ENCODE data around the gene UFSP2. TPM values are rescaled to one million over a fixed set of nuclear protein-coding genes. Genes with fewer than 3 reads are reported as not detected.

Gene UFSP2
- total and polyA plus RNA-seq, 2 donors = 19.9 to 38.9 TPM

DNA sequence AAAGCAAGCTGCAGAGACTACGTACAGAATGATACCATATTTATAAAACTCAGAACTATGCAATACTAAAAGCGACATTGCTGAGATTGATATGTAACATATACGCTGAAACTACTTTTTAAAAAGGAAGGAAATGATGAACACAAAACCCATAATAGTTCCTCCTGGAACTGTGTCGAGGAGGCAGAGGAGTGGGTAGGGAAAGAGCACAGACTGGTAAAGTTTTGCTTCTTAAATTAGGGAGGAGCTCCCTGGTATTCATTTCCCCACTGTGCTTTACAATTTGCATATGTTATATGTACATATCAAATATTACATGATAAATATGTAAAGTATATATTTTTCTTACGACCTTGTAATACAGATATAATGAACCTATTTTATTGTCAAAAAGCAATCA is 13.9 kb downstream of the UFSP2 start:
- Histone ChIP-seq H3K4me1 (ENCODE audit: control insufficient read depth in 2 of 2, insufficient read depth in 2 of 2, low read length in 2 of 2) (no peaks in the 10 kb centered on the region), H3K27me3 (ENCODE audit: control insufficient read depth in 2 of 2, insufficient read depth in 1 of 2, low read length in 1 of 2) (no peaks in the 10 kb centered on the region), H3K36me3 (ENCODE audit: control insufficient read depth in 2 of 2, insufficient read depth in 2 of 2, low read length in 1 of 2) (peaks cover 16 to 42% of the 10 kb centered on the region in 2 donors), H3K27ac (ENCODE audit: low read depth in 1 of 2, low read length in 1 of 2) (no peak overlapping the region), H3K9me3 (ENCODE audit: control insufficient read depth in 2 of 2, insufficient read depth in 1 of 2, low read length in 1 of 2) (no peaks in the 10 kb centered on the region), H3K4me3 (ENCODE audit: low read length in 2 of 2) (no peak overlapping the region)
- DNase-seq (ENCODE audit: low read depth in 6 of 9, low spot score in 9 of 9) = no peak
- 84% methylated on average over 5 of the region's 5 CpGs for WGBS

- Histone ChIP-seq H3K36me3 (ENCODE audit: control insufficient read depth in 2 of 2, insufficient read depth in 2 of 2, low read length in 1 of 2) (peaks cover 25 to 37% of the 10 kb centered on the region in 2 donors), H3K9me3 (ENCODE audit: control insufficient read depth in 2 of 2, insufficient read depth in 1 of 2, low read length in 1 of 2) (no peaks in the 10 kb centered on the region), H3K27ac (ENCODE audit: low read depth in 1 of 2, low read length in 1 of 2) (no peak overlapping the region), H3K4me3 (ENCODE audit: low read length in 2 of 2) (no peak overlapping the region), H3K27me3 (ENCODE audit: control insufficient read depth in 2 of 2, insufficient read depth in 1 of 2, low read length in 1 of 2) (no peaks in the 10 kb centered on the region), H3K4me1 (ENCODE audit: control insufficient read depth in 2 of 2, insufficient read depth in 2 of 2, low read length in 2 of 2) (no peaks in the 10 kb centered on the region)
- no peak for DNase-seq (ENCODE audit: low read depth in 6 of 9, low spot score in 9 of 9)
- WGBS = 98% methylated on average over 2 of the region's 2 CpGs
Measured at GRCh38 chr4:185408432-185408831, 17.3 kb downstream of the UFSP2 start.

DNA sequence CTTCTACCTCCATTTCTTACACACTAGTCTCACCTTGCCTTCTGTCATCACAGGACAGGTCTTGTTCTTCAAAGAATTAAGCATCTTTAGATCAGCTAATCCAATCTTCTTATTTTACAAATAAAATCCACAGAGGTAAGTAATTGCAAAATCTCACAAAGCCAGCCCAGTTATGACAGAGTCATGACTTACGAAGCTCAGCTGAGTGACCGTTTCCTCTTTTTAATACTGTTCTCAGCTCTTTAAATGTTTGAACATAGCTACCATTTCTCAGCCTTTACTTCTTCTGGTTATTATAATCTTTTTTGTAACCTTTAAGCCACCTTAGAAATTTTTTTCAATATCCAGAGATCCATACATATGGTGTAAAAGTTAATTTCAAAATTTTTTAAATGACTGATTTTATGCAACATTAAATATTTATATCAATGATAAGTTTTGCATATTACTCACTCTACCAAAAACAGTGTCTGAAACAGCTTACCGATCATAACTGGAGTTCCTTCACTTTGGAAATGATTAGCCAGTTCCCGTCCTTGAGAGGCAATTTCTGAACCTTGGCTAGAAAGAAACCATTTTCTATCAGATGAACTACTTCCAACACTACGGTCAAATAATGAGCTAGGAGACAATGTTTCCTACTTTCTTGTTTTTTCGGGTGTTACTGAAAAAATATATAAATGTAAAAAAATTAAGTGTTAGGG is 20.3 kb downstream of the UFSP2 start:
- H3K9me3 ChIP-seq (ENCODE audit: control insufficient read depth in 2 of 2, insufficient read depth in 1 of 2, low read length in 1 of 2) = no peaks in the 10 kb centered on the region
- WGBS = 97% methylated on average over 6 of the region's 6 CpGs
- H3K36me3 ChIP-seq (ENCODE audit: control insufficient read depth in 2 of 2, insufficient read depth in 2 of 2, low read length in 1 of 2) = peaks cover 20 to 43% of the 10 kb centered on the region in 2 donors

DNA sequence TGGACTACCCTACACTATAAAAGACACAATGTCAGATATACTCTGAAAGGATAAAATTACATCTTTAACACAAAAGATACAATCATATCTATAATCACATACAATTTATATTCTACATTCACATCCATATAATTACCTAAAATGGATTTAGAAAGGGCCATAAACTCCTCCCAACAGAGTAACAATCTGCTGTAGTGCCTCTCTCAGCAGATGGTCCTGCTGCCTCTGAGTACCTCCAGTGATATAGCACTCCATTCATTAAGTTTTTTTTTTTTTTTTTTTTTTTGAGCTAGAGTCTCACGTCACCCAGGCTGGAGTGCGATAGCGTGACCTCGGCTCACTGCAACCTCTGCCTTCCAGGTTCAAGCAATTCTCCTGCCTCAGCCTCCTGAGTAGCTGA is 21.7 kb downstream of the UFSP2 start:
- Histone ChIP-seq H3K27ac (ENCODE audit: low read depth in 1 of 2, low read length in 1 of 2) (no peak overlapping the region), H3K4me1 (ENCODE audit: control insufficient read depth in 2 of 2, insufficient read depth in 2 of 2, low read length in 2 of 2) (no peaks in the 10 kb centered on the region), H3K4me3 (ENCODE audit: low read length in 2 of 2) (no peak overlapping the region), H3K27me3 (ENCODE audit: control insufficient read depth in 2 of 2, insufficient read depth in 1 of 2, low read length in 1 of 2) (no peaks in the 10 kb centered on the region), H3K9me3 (ENCODE audit: control insufficient read depth in 2 of 2, insufficient read depth in 1 of 2, low read length in 1 of 2) (no peaks in the 10 kb centered on the region), H3K36me3 (ENCODE audit: control insufficient read depth in 2 of 2, insufficient read depth in 2 of 2, low read length in 1 of 2) (peaks cover 17 to 48% of the 10 kb centered on the region in 2 donors)
- DNase-seq (ENCODE audit: low read depth in 6 of 9, low spot score in 9 of 9) = no peak
- WGBS = 98% methylated on average over 4 of the region's 4 CpGs

More for the DNA sequence above, 20.3 kb downstream of the UFSP2 start:
- Histone ChIP-seq H3K4me1 (ENCODE audit: control insufficient read depth in 2 of 2, insufficient read depth in 2 of 2, low read length in 2 of 2) (no peaks in the 10 kb centered on the region), H3K27me3 (ENCODE audit: control insufficient read depth in 2 of 2, insufficient read depth in 1 of 2, low read length in 1 of 2) (no peaks in the 10 kb centered on the region), H3K4me3 (ENCODE audit: low read length in 2 of 2) (no peak overlapping the region), H3K27ac (ENCODE audit: low read depth in 1 of 2, low read length in 1 of 2) (no peak overlapping the region)
- DNase-seq (ENCODE audit: low read depth in 6 of 9, low spot score in 9 of 9) = no peak

GRCh38 chr4:185399466-185399865 is 26.3 kb downstream of the UFSP2 start:
- H3K27ac ChIP-seq (ENCODE audit: low read depth in 1 of 2, low read length in 1 of 2) = no peak overlapping the region
- 94% methylated on average over 8 of the region's 8 CpGs for WGBS
- H3K4me3 ChIP-seq (ENCODE audit: low read length in 2 of 2) = no peak overlapping the region
- H3K9me3 ChIP-seq (ENCODE audit: control insufficient read depth in 2 of 2, insufficient read depth in 1 of 2, low read length in 1 of 2) = no peaks in the 10 kb centered on the region
- H3K36me3 ChIP-seq (ENCODE audit: control insufficient read depth in 2 of 2, insufficient read depth in 2 of 2, low read length in 1 of 2) = peaks cover 5 to 35% of the 10 kb centered on the region in 2 donors
- DNase-seq (ENCODE audit: low read depth in 6 of 9, low spot score in 9 of 9) = no peak
- H3K4me1 ChIP-seq (ENCODE audit: control insufficient read depth in 2 of 2, insufficient read depth in 2 of 2, low read length in 2 of 2) = peaks cover 6% of the 10 kb centered on the region in 2 donors
- H3K27me3 ChIP-seq (ENCODE audit: control insufficient read depth in 2 of 2, insufficient read depth in 1 of 2, low read length in 1 of 2) = no peaks in the 10 kb centered on the region

GRCh38 chr4:185398618-185399017 is 27.1 kb downstream of the UFSP2 start:
- peaks cover 4 to 35% of the 10 kb centered on the region in 2 donors for H3K36me3 ChIP-seq (ENCODE audit: control insufficient read depth in 2 of 2, insufficient read depth in 2 of 2, low read length in 1 of 2)
- H3K4me1 ChIP-seq (ENCODE audit: control insufficient read depth in 2 of 2, insufficient read depth in 2 of 2, low read length in 2 of 2) = peaks cover 6% of the 10 kb centered on the region in 2 donors
- no peak for DNase-seq (ENCODE audit: low read depth in 6 of 9, low spot score in 9 of 9)
- H3K4me3 ChIP-seq (ENCODE audit: low read length in 2 of 2) = no peak overlapping the region
- H3K27ac ChIP-seq (ENCODE audit: low read depth in 1 of 2, low read length in 1 of 2) = peak overlapping the region in 1 of 2 donors; percentile 35
- no peaks in the 10 kb centered on the region for H3K27me3 ChIP-seq (ENCODE audit: control insufficient read depth in 2 of 2, insufficient read depth in 1 of 2, low read length in 1 of 2)
- no peaks in the 10 kb centered on the region for H3K9me3 ChIP-seq (ENCODE audit: control insufficient read depth in 2 of 2, insufficient read depth in 1 of 2, low read length in 1 of 2)
- 86% methylated on average over 2 of the region's 2 CpGs for WGBS

GRCh38 chr4:185396724-185397385 is 28.9 kb downstream of the UFSP2 start, which contains the start of gene ANKRD37:
Gene ANKRD37, plus strand, starts transcription at chr4:185396841. Its CDS starts 83 bp downstream, at chr4:185396924.
- WGBS = 27% methylated on average over 38 of the region's 38 CpGs
- peak in 4 of 9 donors; percentile 2 to 15 (median 8) for DNase-seq (ENCODE audit: low read depth in 6 of 9, low spot score in 9 of 9)

DNA sequence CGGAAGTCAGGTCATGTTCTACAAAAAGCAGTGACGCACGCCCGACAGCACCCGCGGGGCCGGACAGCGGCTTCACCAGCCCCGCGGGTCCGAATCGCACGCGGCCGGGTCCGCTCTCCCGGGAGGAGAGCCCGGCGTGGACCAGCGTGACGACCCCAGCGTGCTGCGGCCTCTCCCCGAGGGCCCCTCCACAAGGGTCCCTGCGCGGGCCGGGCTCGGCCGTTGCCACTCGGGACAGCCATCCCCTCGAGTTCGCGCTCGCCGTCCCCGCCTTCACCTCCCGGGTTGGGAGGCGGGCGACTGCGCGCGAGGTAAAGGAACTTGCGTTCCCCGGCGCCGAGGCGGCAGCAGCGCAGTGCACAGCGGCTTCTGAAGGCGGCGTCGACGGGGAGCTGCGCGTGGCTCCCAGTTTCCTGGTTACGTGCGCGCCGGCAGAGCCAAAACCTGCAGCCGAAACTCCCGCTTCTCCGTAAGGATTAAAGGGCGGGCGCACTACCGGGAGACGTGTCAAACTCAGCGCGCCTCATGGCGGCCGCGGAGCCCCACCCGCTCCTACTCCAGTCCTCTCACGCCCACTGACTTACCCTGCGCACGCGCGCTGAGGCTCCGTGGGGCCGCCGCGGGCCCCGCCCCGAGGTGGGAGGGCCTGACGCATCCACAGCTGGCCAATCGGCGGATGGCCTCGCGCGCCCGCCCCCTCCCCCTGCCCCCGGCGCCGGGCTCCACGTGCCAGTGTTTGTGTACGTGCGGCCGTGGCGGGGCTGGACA is 29.6 kb downstream of the UFSP2 start:
- no peaks in the 10 kb centered on the region for H3K27me3 ChIP-seq (ENCODE audit: control insufficient read depth in 2 of 2, insufficient read depth in 1 of 2, low read length in 1 of 2)
- H3K9me3 ChIP-seq (ENCODE audit: control insufficient read depth in 2 of 2, insufficient read depth in 1 of 2, low read length in 1 of 2) = no peaks in the 10 kb centered on the region
- whole genome bisulfite sequencing = under 1% methylated on average over 98 of the region's 98 CpGs
- peaks cover 6% of the 10 kb centered on the region in 2 donors for H3K4me1 ChIP-seq (ENCODE audit: control insufficient read depth in 2 of 2, insufficient read depth in 2 of 2, low read length in 2 of 2)
- peak; percentile 85 to 98 (median 94) for DNase-seq (ENCODE audit: low read depth in 6 of 9, low spot score in 9 of 9)
- peak overlapping the region; percentile 99 to 100 for H3K27ac ChIP-seq (ENCODE audit: low read depth in 1 of 2, low read length in 1 of 2)
- peak overlapping the region; percentile 75 to 92 for H3K4me3 ChIP-seq (ENCODE audit: low read length in 2 of 2)
- peaks cover 0 to 22% of the 10 kb centered on the region in 2 donors for H3K36me3 ChIP-seq (ENCODE audit: control insufficient read depth in 2 of 2, insufficient read depth in 2 of 2, low read length in 1 of 2)

More at GRCh38 chr4:185396724-185397385, 28.9 kb downstream of the UFSP2 start, which contains the start of gene ANKRD37:
- no peaks in the 10 kb centered on the region for H3K9me3 ChIP-seq (ENCODE audit: control insufficient read depth in 2 of 2, insufficient read depth in 1 of 2, low read length in 1 of 2)
- H3K27me3 ChIP-seq (ENCODE audit: control insufficient read depth in 2 of 2, insufficient read depth in 1 of 2, low read length in 1 of 2) = no peaks in the 10 kb centered on the region
- peaks cover 0 to 29% of the 10 kb centered on the region in 2 donors for H3K36me3 ChIP-seq (ENCODE audit: control insufficient read depth in 2 of 2, insufficient read depth in 2 of 2, low read length in 1 of 2)
- H3K4me3 ChIP-seq (ENCODE audit: low read length in 2 of 2) = peak within 1 kb of the TSS; percentile 75 to 92
- H3K4me1 ChIP-seq (ENCODE audit: control insufficient read depth in 2 of 2, insufficient read depth in 2 of 2, low read length in 2 of 2) = peaks cover 6% of the 10 kb centered on the region in 2 donors
- peak within 1 kb of the TSS; percentile 99 to 100 for H3K27ac ChIP-seq (ENCODE audit: low read depth in 1 of 2, low read length in 1 of 2)

All from thymus (tissue), 11 donors.